SK-N-SH (cell line): Measurements from ENCODE around the gene AEN. TPM values are rescaled to one million over a fixed set of nuclear protein-coding genes. Genes with fewer than 3 reads are reported as not detected.

Experiments
- CTCF ChIA-PET: fragments of 300-600, 350-600 bp; formaldehyde crosslinking; extraction: SDS; loops from one replicate; lab custom pipeline; 2021; lab: Yijun Ruan, JAX
- POLR2A ChIA-PET: fragments of 350-600 bp; sonication (Branson Sonifier 250); formaldehyde crosslinking; extraction: SDS; loops from one replicate; lab custom pipeline; 2020; ENCODE audit warnings: antibody characterized with exemption, inconsistent platforms; lab: Yijun Ruan, JAX
- DNase-seq: peaks from one replicate; pipeline ENCODE4 v3.0.0; 2012
- H2AFZ ChIP-seq: fragments of 200-600 bp; sonication (generic); 2 replicates; pipeline ENCODE4 v1.8.1; 2016; ENCODE audit warnings: antibody characterized with exemption, mild to moderate bottlenecking, low read depth
- H3F3A ChIP-seq: fragments of 200-600 bp; sonication (generic); replicated peaks from 2 replicates; pipeline ENCODE3; 2016; ENCODE audit warnings: antibody characterized with exemption, mild to moderate bottlenecking; ENCODE audit not compliant: insufficient read depth
- H3K27ac ChIP-seq, 2 experiments: fragments of 200-500 bp in 1 of 2; fragments of 200-600 bp in 1 of 2; sonication (Bioruptor generic) in 1 of 2; sonication (generic), shearing (Covaris generic) in 1 of 2; 2 replicates each; pipeline versions ENCODE4 v1.5.1 to v1.6.1; 2014 to 2016; ENCODE audit warnings: low read depth in 2 of 2, inconsistent platforms in 1 of 2, low read length in 1 of 2, mild to moderate bottlenecking in 1 of 2, mixed read lengths in 1 of 2
- H3K27me3 ChIP-seq: fragments of 200-600 bp; sonication (generic), shearing (Covaris generic); 2 replicates; pipeline ENCODE4 v1.6.1; 2016; ENCODE audit warnings: mixed run types; ENCODE audit not compliant: insufficient read depth
- H3K36me3 ChIP-seq, 2 experiments: fragments of 200-500 bp in 1 of 2; fragments of 200-600 bp in 1 of 2; sonication (Bioruptor generic) in 1 of 2; sonication (generic) in 1 of 2; replicated peaks in 1 of 2; 2 replicates each; pipeline versions ENCODE3 to v1.5.1; 2014 to 2016; ENCODE audit warnings: low read length in 1 of 2, mild to moderate bottlenecking in 1 of 2; ENCODE audit not compliant: insufficient read depth in 2 of 2, control insufficient read depth in 1 of 2
- H3K4me1 ChIP-seq, 2 experiments: fragments of 200-500 bp in 1 of 2; fragments of 200-600 bp in 1 of 2; sonication (Bioruptor generic) in 1 of 2; sonication (generic), shearing (Covaris generic) in 1 of 2; 2 replicates each; pipeline versions ENCODE4 v1.5.1 to v1.6.1; 2014 to 2016; ENCODE audit warnings: low read depth in 1 of 2, low read length in 1 of 2, mixed run types in 1 of 2; ENCODE audit not compliant: insufficient read depth in 2 of 2, control insufficient read depth in 1 of 2
- H3K4me2 ChIP-seq: fragments of 200-600 bp; sonication (generic), shearing (Covaris generic); 2 replicates; pipeline ENCODE4 v1.6.1; 2017; ENCODE audit warnings: mixed run types
- H3K4me3 ChIP-seq, 2 experiments: fragments of 200-500 bp in 1 of 2; fragments of 200-600 bp in 1 of 2; sonication (Bioruptor generic) in 1 of 2; sonication (generic), shearing (Covaris generic) in 1 of 2; 2 replicates each; pipeline versions ENCODE4 v1.5.1 to v1.8.1; 2014 to 2016; ENCODE audit warnings: low read depth in 2 of 2, inconsistent platforms in 1 of 2, low read length in 1 of 2, mild to moderate bottlenecking in 1 of 2, mixed read lengths in 1 of 2, moderate library complexity in 1 of 2
- H3K79me2 ChIP-seq: fragments of 200-600 bp; sonication (generic); 2 replicates; pipeline ENCODE4 v1.8.1; 2017; ENCODE audit warnings: mild to moderate bottlenecking; ENCODE audit not compliant: insufficient read depth
- H3K9ac ChIP-seq: fragments of 200-600 bp; sonication (generic); 2 replicates; pipeline ENCODE4 v1.6.1; 2017; ENCODE audit warnings: mixed run types
- H3K9me2 ChIP-seq: fragments of 200-600 bp; sonication (generic); 2 replicates; pipeline ENCODE4 v1.6.1; 2017; ENCODE audit warnings: mixed run types
- H3K9me3 ChIP-seq: fragments of 200-600 bp; sonication (generic); 2 replicates; pipeline ENCODE4 v1.6.1; 2017; ENCODE audit warnings: mixed run types, mild to moderate bottlenecking, moderate library complexity
- H4K20me1 ChIP-seq: fragments of 200-600 bp; sonication (generic); 2 replicates; pipeline ENCODE4 v1.6.1; 2017; ENCODE audit warnings: mild to moderate bottlenecking, mixed run types; ENCODE audit not compliant: insufficient read depth
- CHD2 ChIP-seq: fragments of 150-350 bp; IDR thresholded peaks from 2 replicates; pipeline ENCODE4 v1.6.1; 2018; ENCODE audit warnings: low read length; ENCODE audit not compliant: partially characterized antibody
- FOSL2 ChIP-seq: IDR thresholded peaks from 2 replicates; pipeline ENCODE4 v1.4.0; 2012; ENCODE audit warnings: low read depth, mild to moderate bottlenecking, moderate library complexity, borderline replicate concordance
- GATA2 ChIP-seq: sonication (generic); formaldehyde crosslinking; IDR thresholded peaks from 2 replicates; pipeline ENCODE4 v1.5.0; 2020; ENCODE audit warnings: mild to moderate bottlenecking, missing genetic modification reagents
- IRF3 ChIP-seq: fragments of 150-350 bp; IDR thresholded peaks from 2 replicates; pipeline ENCODE4 v1.6.1; 2016; ENCODE audit warnings: mild to moderate bottlenecking, low read depth, low read length
- PBX3 ChIP-seq: IDR thresholded peaks from 2 replicates; pipeline ENCODE4; 2012
- POLR2AphosphoS5 ChIP-seq: IDR thresholded peaks from 2 replicates; pipeline ENCODE4 v1.6.1; 2012; ENCODE audit warnings: low read depth, low read length
- SMC3 ChIP-seq: IDR thresholded peaks from 2 replicates; pipeline ENCODE4 v1.6.1; 2012; ENCODE audit warnings: low read depth, low read length, improper control_type of control experiment
- TEAD4 ChIP-seq: IDR thresholded peaks from 2 replicates; pipeline ENCODE4 v1.4.0; 2012; ENCODE audit warnings: mild to moderate bottlenecking, borderline replicate concordance; ENCODE audit not compliant: insufficient read depth
- YY1 ChIP-seq: IDR thresholded peaks from 2 replicates; pipeline ENCODE4 v1.4.0; 2012; ENCODE audit warnings: low read depth, mild to moderate bottlenecking
- WGBS: methylation state at CpG from one replicate; pipeline ENCODE4 v1.1.6; 2017; ENCODE audit warnings: low lambda C conversion rate; 5-methylcytosine and 5-hydroxymethylcytosine counted together
- polyA plus RNA-seq, 3 experiments: library from polyadenylated mRNA; depleted of rRNA; stranded (reverse); fragments of >200 nt; gene quantifications; 2 replicates each; pipeline ENCODE4 v1.2.3, GENCODE V29; 2012
- TF ChIP-seq, protein P1 (sequence below): IDR thresholded peaks from 2 replicates; pipeline ENCODE4 v1.4.0; 2012; ENCODE audit warnings: low read depth
- TF ChIP-seq, protein P2 (sequence below): IDR thresholded peaks from 2 replicates; pipeline ENCODE4 v1.4.0; 2012; ENCODE audit warnings: low read depth, borderline replicate concordance
- TF ChIP-seq, protein P3 (sequence below): IDR thresholded peaks from 2 replicates; pipeline ENCODE4 v1.6.1; 2012; ENCODE audit warnings: mild to moderate bottlenecking, low read depth, low read length, moderate library complexity

Gene AEN
- polyA plus RNA-seq, 1 of the 3 experiments (the other 2 are of a cell fraction): 46.4 TPM

- H3K27ac ChIP-seq: no peak overlapping the region
- peaks cover 5% of the 10 kb centered on the region for H3F3A ChIP-seq
- H3K4me2 ChIP-seq: no peak overlapping the region
- TF ChIP-seq YY1: no peak
- TF ChIP-seq FOSL2: no peak
- no peak for TF ChIP-seq PBX3
- TF ChIP-seq TEAD4: no peak
- TF ChIP-seq GATA2 (CRISPR knock-in tag): no peak
- TF ChIP-seq SMC3: no peak
- TF ChIP-seq, protein P1, sequence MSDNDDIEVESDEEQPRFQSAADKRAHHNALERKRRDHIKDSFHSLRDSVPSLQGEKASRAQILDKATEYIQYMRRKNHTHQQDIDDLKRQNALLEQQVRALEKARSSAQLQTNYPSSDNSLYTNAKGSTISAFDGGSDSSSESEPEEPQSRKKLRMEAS: no peak
- TF ChIP-seq, protein P2, sequence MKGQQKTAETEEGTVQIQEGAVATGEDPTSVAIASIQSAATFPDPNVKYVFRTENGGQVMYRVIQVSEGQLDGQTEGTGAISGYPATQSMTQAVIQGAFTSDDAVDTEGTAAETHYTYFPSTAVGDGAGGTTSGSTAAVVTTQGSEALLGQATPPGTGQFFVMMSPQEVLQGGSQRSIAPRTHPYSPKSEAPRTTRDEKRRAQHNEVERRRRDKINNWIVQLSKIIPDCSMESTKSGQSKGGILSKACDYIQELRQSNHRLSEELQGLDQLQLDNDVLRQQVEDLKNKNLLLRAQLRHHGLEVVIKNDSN: no peak
- no peak for TF ChIP-seq CHD2
- no peak for TF ChIP-seq POLR2AphosphoS5
- TF ChIP-seq, protein P3, sequence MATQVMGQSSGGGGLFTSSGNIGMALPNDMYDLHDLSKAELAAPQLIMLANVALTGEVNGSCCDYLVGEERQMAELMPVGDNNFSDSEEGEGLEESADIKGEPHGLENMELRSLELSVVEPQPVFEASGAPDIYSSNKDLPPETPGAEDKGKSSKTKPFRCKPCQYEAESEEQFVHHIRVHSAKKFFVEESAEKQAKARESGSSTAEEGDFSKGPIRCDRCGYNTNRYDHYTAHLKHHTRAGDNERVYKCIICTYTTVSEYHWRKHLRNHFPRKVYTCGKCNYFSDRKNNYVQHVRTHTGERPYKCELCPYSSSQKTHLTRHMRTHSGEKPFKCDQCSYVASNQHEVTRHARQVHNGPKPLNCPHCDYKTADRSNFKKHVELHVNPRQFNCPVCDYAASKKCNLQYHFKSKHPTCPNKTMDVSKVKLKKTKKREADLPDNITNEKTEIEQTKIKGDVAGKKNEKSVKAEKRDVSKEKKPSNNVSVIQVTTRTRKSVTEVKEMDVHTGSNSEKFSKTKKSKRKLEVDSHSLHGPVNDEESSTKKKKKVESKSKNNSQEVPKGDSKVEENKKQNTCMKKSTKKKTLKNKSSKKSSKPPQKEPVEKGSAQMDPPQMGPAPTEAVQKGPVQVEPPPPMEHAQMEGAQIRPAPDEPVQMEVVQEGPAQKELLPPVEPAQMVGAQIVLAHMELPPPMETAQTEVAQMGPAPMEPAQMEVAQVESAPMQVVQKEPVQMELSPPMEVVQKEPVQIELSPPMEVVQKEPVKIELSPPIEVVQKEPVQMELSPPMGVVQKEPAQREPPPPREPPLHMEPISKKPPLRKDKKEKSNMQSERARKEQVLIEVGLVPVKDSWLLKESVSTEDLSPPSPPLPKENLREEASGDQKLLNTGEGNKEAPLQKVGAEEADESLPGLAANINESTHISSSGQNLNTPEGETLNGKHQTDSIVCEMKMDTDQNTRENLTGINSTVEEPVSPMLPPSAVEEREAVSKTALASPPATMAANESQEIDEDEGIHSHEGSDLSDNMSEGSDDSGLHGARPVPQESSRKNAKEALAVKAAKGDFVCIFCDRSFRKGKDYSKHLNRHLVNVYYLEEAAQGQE: no peak
- TF ChIP-seq IRF3: no peak
- WGBS: 92% methylated on average over 7 of the region's 7 CpGs
- no peak overlapping the region for H2AFZ ChIP-seq
- H4K20me1 ChIP-seq: no peaks in the 10 kb centered on the region
- peaks cover 6 to 31% of the 10 kb centered on the region in 2 experiments; a peak in 2 of 4 replicates for H3K4me1 ChIP-seq
- no peak for DNase-seq
- H3K27me3 ChIP-seq: no peaks in the 10 kb centered on the region
- no peak overlapping the region for H3K9ac ChIP-seq
- ChIA-PET CTCF (no interaction called here), POLR2A (no interaction called here)
- H3K79me2 ChIP-seq: no peaks in the 10 kb centered on the region
- no peaks in the 10 kb centered on the region for H3K9me2 ChIP-seq
- no peaks in the 10 kb centered on the region for H3K9me3 ChIP-seq
- H3K36me3 ChIP-seq: no peaks in the 10 kb centered on the region
- H3K4me3 ChIP-seq: no peak overlapping the region
Observed at GRCh38 chr15:88651136-88651732, 30.1 kb downstream of the AEN start.
